OCI-LY1 (cell line): ENCODE results near the gene MAP7.

ENCODE experiments used
- H2AFZ ChIP-seq: fragments of 200-600 bp; sonication (generic), shearing (Covaris generic); 2 replicates; pipeline ENCODE4 v1.6.0; 2014; ENCODE audit warnings: antibody characterized with exemption, mild to moderate bottlenecking, low read length
- H3F3A ChIP-seq: fragments of 200-600 bp; sonication (generic), shearing (Covaris generic); 2 replicates; pipeline ENCODE4 v1.6.0; 2014; ENCODE audit warnings: mild to moderate bottlenecking, antibody characterized with exemption, low read length, moderate library complexity; ENCODE audit not compliant: insufficient read depth
- H3K27ac ChIP-seq: fragments of 200-600 bp; sonication (generic); 2 replicates; pipeline ENCODE4 v1.5.1; 2014; ENCODE audit warnings: low read length, mixed run types, mild to moderate bottlenecking, low read depth; ENCODE audit not compliant: poor library complexity, severe bottlenecking
- H3K27me3 ChIP-seq: fragments of 200-600 bp; sonication (generic); 2 replicates; pipeline ENCODE4 v1.6.0; 2014; ENCODE audit warnings: antibody characterized with exemption, mild to moderate bottlenecking, low read length, moderate library complexity; ENCODE audit not compliant: insufficient read depth
- H3K36me3 ChIP-seq: fragments of 200-600 bp; sonication (generic); 2 replicates; pipeline ENCODE4 v1.6.1; 2014; ENCODE audit warnings: mild to moderate bottlenecking, antibody characterized with exemption, low read length, moderate library complexity, mixed read lengths; ENCODE audit not compliant: insufficient read depth
- H3K4me1 ChIP-seq: fragments of 200-600 bp; sonication (generic); 2 replicates; pipeline ENCODE4 v1.5.1; 2014; ENCODE audit warnings: mild to moderate bottlenecking, low read length, moderate library complexity; ENCODE audit not compliant: insufficient read depth, severe bottlenecking
- H3K4me2 ChIP-seq: fragments of 200-600 bp; sonication (generic), shearing (Covaris generic); 2 replicates; pipeline ENCODE4 v1.6.1; 2014; ENCODE audit warnings: low read length
- H3K4me3 ChIP-seq: fragments of 200-600 bp; sonication (generic); 2 replicates; pipeline ENCODE4 v1.5.1; 2014; ENCODE audit warnings: low read length, low read depth, mild to moderate bottlenecking, mixed read lengths; ENCODE audit not compliant: poor library complexity, severe bottlenecking
- H3K79me2 ChIP-seq: fragments of 200-600 bp; shearing (Covaris generic); 2 replicates; pipeline ENCODE4 v1.6.1; 2016; ENCODE audit warnings: mixed run types, low read length, mixed read lengths; ENCODE audit not compliant: insufficient read depth
- H3K9ac ChIP-seq: fragments of 200-600 bp; sonication (generic), shearing (Covaris generic); 2 replicates; pipeline ENCODE4 v1.6.1; 2014; ENCODE audit warnings: mild to moderate bottlenecking, low read length, mixed read lengths
- H3K9me2 ChIP-seq: fragments of 200-600 bp; sonication (generic), shearing (Covaris generic); 2 replicates; pipeline ENCODE4 v1.6.1; 2014; ENCODE audit warnings: low read depth, mild to moderate bottlenecking, low read length, mixed read lengths
- H3K9me3 ChIP-seq: fragments of 200-600 bp; shearing (Covaris generic); 2 replicates; pipeline ENCODE4 v1.6.1; 2014; ENCODE audit warnings: low read length, mixed read lengths
- H4K20me1 ChIP-seq: fragments of 200-600 bp; sonication (generic), shearing (Covaris generic); 2 replicates; pipeline ENCODE4 v1.6.0; 2016; ENCODE audit warnings: mild to moderate bottlenecking, low read length; ENCODE audit not compliant: insufficient read depth
- CTCF ChIP-seq: fragments of 200-600 bp; sonication (generic), shearing (Covaris generic); IDR thresholded peaks from 2 replicates; pipeline ENCODE4 v1.5.1; 2017; ENCODE audit warnings: mild to moderate bottlenecking, antibody characterized with exemption, low read length, moderate library complexity, mixed read lengths
- EZH2 ChIP-seq: fragments of 200-600 bp; sonication (generic), shearing (Covaris generic); IDR thresholded peaks from 2 replicates; pipeline ENCODE4 v1.8.0; 2017; ENCODE audit warnings: borderline replicate concordance, mixed run types, mild to moderate bottlenecking, antibody characterized with exemption, low read length, moderate library complexity, mixed read lengths

MAP7 gene

GRCh38 chr6:136317021-136317694 is 233.1 kb downstream of the MAP7 start:
- Histone ChIP-seq H3K9me2 (no peaks in the 10 kb centered on the region), H2AFZ (no peak overlapping the region), H3F3A (no peaks in the 10 kb centered on the region), H3K4me2 (no peak overlapping the region), H3K9me3 (no peaks in the 10 kb centered on the region), H3K4me3 (no peak overlapping the region), H3K27ac (no peak overlapping the region), H3K79me2 (no peaks in the 10 kb centered on the region), H3K9ac (no peak overlapping the region), H3K27me3 (peaks cover 3% of the 10 kb centered on the region; the same call in 1 of the 2 replicates), H3K4me1 (no peaks in the 10 kb centered on the region), H3K36me3 (no peaks in the 10 kb centered on the region), H4K20me1 (no peaks in the 10 kb centered on the region)
- TF ChIP-seq CTCF (peak; percentile 80), EZH2 (no peak)

GRCh38 chr6:136315594-136315993 is 234.6 kb downstream of the MAP7 start:
- H3K9ac ChIP-seq = no peak overlapping the region
- TF ChIP-seq CTCF = no peak
- no peak for TF ChIP-seq EZH2

GRCh38 chr6:136312975-136313374 is 237.2 kb downstream of the MAP7 start:
- no peak overlapping the region for H3K4me2 ChIP-seq
- H3K27ac ChIP-seq = no peak overlapping the region
- no peaks in the 10 kb centered on the region for H3K27me3 ChIP-seq
- H2AFZ ChIP-seq = no peak overlapping the region
- no peaks in the 10 kb centered on the region for H3K36me3 ChIP-seq
- TF ChIP-seq EZH2 = no peak
- TF ChIP-seq CTCF = no peak
- H3K9ac ChIP-seq = no peak overlapping the region
- no peaks in the 10 kb centered on the region for H3K9me2 ChIP-seq
- no peaks in the 10 kb centered on the region for H3K9me3 ChIP-seq
- H3K4me3 ChIP-seq = no peak overlapping the region
- H3F3A ChIP-seq = no peaks in the 10 kb centered on the region
- no peaks in the 10 kb centered on the region for H4K20me1 ChIP-seq
- H3K79me2 ChIP-seq = no peaks in the 10 kb centered on the region
- H3K4me1 ChIP-seq = no peaks in the 10 kb centered on the region

More at GRCh38 chr6:136315594-136315993, 234.6 kb downstream of the MAP7 start:
- no peak overlapping the region for H2AFZ ChIP-seq
- no peaks in the 10 kb centered on the region for H3F3A ChIP-seq
- no peak overlapping the region for H3K4me2 ChIP-seq
- H3K9me2 ChIP-seq = no peaks in the 10 kb centered on the region
- H3K27me3 ChIP-seq = peaks cover 3% of the 10 kb centered on the region; the same call in 1 of the 2 replicates
- no peaks in the 10 kb centered on the region for H4K20me1 ChIP-seq
- no peak overlapping the region for H3K27ac ChIP-seq
- H3K36me3 ChIP-seq = no peaks in the 10 kb centered on the region
- no peaks in the 10 kb centered on the region for H3K79me2 ChIP-seq
- no peak overlapping the region for H3K4me3 ChIP-seq
- no peaks in the 10 kb centered on the region for H3K4me1 ChIP-seq
- no peaks in the 10 kb centered on the region for H3K9me3 ChIP-seq
